HG02885 (cell line): Measurements from ENCODE around the gene MARVELD3.

Source experiments
- ATAC-seq: cut with Tn5 transposase; IDR thresholded peaks from one replicate; pipeline ENCODE4 v1.9.1; 2021; ENCODE audit warnings: mild to moderate bottlenecking; ENCODE audit not compliant: unreplicated experiment, poor library complexity

Gene MARVELD3

GRCh38 chr16:71618429-71618828 lies 7.6 kb upstream of the MARVELD3 start:
- ATAC-seq: no peak

GRCh38 chr16:71622088-71622487 lies 3.9 kb upstream of the MARVELD3 start:
- no peak for ATAC-seq

- no peak for ATAC-seq
These were observed 2.4 kb upstream of the MARVELD3 start for GRCh38 chr16:71623597-71623996.

DNA sequence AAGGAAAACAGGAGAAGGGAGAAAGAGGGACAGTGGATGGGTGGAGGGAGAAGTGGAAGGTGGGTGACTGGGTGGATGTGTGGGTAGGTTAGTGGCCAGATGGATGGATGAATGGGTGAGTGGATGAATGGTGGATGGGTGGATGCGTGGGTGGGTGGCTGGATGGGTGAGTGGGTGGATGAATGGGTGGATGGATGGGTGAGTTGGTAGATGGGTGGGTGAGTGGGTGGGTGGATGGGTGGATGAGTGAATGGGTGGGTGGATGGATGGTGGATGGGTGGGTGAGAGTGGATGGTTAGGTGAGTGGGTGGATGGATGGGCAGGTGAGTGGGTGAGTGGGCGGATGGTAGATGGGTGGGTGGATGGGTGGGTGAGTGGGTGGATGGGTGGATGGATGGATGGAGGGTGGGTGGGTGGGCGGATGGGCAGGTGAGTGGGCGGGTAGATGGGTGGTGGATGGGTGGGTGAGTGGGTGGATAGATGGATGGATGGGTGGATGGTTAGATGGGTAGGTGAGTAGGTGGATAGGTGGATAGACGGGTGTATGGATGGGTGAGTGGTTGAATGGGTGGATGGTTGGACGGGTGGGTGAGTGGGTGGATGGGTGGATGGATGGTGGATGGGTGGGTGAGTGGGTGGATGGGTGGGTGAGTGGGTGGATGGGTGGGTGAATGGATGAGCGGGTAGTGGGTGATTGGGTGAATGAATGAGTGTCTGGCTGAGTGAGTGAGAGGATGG lies 702 bp upstream of the MARVELD3 start:
- ATAC-seq: no peak

DNA sequence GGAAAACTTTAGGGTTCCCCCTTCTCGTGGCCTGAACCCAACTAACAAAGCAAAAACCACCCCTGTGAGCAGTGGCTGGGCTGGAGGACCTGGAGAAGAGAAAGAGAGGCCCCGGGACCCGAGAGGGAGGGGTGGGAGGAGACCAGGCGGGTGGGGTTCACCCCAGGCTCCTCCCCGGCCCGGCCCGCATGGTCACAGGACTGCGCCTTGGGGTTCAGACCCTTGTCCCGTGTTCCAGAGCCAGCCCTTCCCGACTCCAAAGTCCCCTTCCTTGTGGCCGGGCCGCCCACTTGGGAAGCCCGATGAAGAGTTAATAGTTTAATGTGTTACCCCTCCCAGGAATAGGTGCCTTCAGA lies 852 bp downstream of the MARVELD3 start:
- no peak for ATAC-seq

DNA sequence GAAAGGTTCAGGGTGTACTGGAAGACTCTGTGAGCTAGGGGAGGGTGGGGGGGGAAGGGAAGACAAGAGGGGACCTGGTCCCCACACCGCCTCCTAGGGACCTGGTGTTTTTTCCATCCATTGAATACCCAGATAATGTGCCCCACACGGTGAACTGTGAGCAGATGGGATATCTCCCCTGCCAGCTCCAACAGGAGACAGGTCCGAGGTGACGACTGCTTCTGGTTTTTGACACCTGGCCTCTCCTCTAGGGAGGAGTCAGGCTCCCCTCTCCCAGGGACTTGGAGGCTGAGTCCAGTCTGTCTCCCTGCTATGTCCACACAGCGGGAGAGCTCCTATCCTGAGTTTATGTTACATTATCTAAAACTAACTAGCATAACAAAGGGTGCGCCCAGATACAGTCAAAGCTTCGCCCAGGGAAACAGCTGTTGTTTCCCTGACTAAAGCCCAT lies 1.8 kb downstream of the MARVELD3 start:
- no peak for ATAC-seq

GRCh38 chr16:71628810-71629209 lies 2.8 kb downstream of the MARVELD3 start:
- no peak for ATAC-seq

- ATAC-seq: no peak
These were observed 3.5 kb downstream of the MARVELD3 start for GRCh38 chr16:71629278-71630016.

DNA sequence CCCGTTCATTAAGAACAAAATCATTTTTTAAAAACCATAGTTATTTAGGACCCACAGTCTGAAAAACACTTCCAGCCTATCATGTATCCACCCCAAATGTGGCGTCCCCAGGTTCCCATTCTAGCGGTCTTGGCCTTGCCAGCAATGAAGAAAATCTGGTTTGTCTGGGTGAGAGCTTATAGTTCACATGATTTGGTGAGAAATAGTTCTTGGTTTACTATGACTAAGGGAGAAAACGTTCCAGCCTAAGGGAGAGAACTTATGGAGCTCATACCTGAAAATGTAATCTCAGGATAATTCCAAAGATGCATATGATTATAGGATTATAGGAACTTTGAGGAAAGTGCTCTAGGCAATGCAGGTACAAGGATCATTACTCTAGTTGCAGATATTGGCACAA lies 4.8 kb downstream of the MARVELD3 start:
- ATAC-seq: no peak

DNA sequence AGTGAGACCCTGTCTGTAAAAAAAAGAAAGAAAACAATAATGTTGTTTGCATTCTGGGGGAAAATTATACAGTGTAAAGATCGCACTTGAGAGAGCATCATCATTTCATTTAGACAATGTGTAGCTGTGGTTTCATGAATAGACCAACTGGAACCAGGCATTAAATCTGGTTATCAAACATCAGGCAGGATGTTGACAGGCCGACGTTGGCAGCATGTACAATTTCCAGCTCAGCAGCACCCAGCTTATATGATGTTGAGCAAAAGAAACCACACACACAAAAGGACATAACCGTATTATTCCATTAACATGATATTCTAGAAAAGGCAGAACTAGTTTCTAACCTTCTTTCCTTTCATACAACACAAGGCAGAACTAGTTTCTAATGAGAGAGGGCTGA lies 5.8 kb downstream of the MARVELD3 start:
- ATAC-seq: no peak

DNA sequence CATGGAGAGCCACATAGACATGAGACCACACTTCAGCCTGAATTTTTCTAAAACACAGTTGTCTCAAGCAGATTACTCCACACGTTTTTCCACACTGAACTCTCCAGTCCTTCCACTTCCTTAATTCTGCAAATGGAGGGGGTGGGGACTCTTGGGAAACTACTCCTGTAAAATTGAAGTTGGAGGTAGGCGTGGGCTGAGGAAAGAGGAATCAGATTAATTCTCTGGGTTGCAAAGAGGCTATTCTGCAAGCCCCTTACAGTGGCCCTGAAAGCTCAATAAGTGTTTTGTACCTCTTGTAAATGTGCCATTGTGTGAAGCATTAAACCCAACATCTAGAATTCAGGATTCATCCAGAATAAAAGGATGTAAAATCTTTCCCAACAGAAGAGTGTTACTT lies 9.6 kb downstream of the MARVELD3 start:
- no peak for ATAC-seq

DNA sequence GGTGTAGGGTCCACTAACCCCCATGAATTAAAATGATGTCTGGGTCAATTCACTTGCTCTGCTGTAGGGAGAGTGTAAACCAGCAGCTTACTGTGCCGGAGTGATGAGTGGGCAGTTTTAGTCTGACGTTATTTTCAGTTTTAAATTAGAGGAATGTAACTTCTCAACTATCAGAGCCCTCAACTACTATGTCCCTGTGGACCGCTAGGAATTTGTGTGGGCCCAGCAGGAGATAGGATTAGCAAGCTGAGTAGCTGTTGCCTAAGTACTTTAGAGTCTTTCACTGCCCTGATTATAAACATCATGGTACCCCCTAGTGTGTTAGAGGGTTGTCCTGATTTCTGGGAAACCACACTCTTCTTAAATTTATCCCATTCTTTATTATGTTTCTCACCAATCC lies 11.4 kb downstream of the MARVELD3 start:
- no peak for ATAC-seq

DNA sequence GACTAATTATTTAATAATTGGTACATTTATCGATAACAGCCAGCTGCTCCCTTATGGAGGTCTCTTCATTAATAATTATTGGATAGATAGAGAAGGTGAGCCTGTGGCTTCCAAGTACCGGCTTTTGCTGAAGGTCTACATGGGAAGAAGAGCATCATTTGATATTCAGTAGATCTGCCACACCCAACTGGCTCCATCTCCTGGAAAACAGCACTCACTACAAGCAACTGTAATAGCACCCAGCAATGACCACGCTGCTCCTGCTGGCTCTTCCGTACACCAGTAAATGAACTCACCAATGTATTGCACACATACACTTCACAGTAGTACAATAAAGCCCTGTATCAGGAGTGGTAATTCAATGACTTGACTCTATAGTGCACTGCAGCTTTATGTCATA lies 19.5 kb downstream of the MARVELD3 start:
- ATAC-seq: no peak

GRCh38 chr16:71647391-71647790 lies 21.4 kb downstream of the MARVELD3 start:
- ATAC-seq: no peak

DNA sequence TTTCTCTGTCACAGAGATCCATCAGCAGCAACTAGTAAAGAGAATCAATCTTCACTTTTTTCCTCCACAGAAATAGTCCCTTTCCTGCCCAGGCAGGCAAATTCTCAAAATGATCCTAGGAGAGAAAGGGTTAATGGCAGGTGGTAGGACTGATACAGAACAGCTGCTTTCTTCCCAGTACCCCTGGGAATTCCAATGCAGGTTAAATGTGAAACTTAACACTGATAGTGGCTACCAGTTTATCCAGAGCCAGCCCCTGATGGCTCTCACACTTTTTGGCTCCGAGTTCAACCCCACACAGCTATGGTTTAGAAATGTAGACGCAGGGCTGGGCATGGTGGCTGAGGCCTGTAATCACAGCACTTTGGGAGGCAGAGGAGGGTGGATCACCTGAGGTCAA lies 22.2 kb downstream of the MARVELD3 start:
- no peak for ATAC-seq

DNA sequence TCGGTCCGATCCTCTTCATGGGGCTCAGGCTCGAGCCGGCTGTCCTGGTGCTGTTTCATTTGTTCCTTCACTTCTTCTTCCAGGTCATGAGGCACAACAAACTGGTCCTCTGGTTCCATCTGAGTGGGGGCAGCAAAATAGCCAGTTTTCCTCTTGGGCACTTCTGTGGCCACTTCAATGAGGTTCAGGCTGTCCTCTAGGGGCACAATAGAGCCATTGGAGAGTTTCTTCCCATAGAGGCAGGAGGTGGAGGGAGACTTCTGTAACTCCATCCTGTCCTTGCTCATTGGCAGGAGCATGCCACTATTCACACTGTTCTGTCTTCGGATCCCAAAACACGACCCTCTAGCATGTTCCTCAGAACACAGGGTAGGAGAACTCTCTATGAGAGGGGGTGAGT lies 22.9 kb downstream of the MARVELD3 start:
- ATAC-seq: no peak

- ATAC-seq: no peak
These were observed 23.7 kb downstream of the MARVELD3 start for GRCh38 chr16:71649704-71650103.

- ATAC-seq: no peak
These were observed 32.8 kb downstream of the MARVELD3 start for GRCh38 chr16:71658771-71659170.

DNA sequence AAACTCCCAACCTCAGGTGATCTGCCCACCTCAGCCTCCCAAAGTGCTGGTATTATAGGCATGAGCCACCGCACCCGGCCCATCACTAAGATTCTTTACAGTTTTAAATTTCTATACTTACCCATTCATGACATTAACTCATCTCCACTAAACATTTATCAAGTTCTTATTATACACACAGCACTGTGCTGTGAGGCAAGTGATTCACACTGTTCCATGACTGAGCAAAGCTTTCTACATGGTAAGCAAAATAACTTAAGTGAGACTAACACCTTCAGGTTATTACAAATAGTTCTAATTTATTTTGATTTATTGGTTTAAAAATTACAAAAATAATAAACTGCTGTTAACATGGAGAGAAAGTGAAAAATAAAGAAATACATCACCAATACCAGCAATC lies 33.5 kb downstream of the MARVELD3 start:
- ATAC-seq: no peak

DNA sequence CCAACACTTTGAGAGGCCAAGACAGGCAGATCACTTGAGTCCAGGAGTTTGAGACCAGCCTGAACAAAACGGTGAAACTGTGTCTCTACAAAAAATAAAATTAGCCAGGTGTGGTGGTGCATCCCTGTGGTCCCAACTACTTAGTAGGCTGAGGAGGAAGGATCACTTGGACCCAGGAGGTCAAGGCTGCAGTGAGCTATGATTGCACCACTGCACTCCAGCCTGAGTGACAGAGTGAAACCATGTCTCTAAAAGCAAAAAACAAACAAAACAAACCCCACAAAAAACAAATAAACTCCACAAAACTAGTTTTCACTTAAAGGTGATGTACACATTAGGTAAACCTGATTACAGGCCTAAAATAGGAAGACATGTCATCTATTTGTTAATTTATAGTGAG lies 40.3 kb downstream of the MARVELD3 start:
- ATAC-seq: no peak

GRCh38 chr16:71666928-71667707 lies 41.1 kb downstream of the MARVELD3 start:
- ATAC-seq: no peak
